ENCODE results near the gene WHRN.

WHRN gene

GRCh38 chr9:114433086-114433485, 72.2 kb downstream of the WHRN start:
- Mint-ChIP-seq H3K27me3 (ENCODE audit: low read depth, poor library complexity) (peaks cover 8% of the 10 kb centered on the region), H3K36me3 (ENCODE audit: low read depth) (no peaks in the 10 kb centered on the region), H3K9me3 (no peaks in the 10 kb centered on the region), H3K4me3 (no peak overlapping the region), H3K4me1 (no peaks in the 10 kb centered on the region), H3K27ac (no peak overlapping the region)
- no peak for DNase-seq
- no peak for TF ChIP-seq CTCF (IDR thresholded peaks at IDR 0.05)

GRCh38 chr9:114432323-114433067, 72.8 kb downstream of the WHRN start:
- no peaks in the 10 kb centered on the region for H3K4me1 Mint-ChIP-seq
- TF ChIP-seq CTCF (IDR thresholded peaks at IDR 0.05), result no peak
- DNase-seq, result no peak

GRCh38 chr9:114431770-114432169, 73.5 kb downstream of the WHRN start:
- no peak for TF ChIP-seq CTCF (IDR thresholded peaks at IDR 0.05)
- H3K4me1 Mint-ChIP-seq, result no peaks in the 10 kb centered on the region
- H3K9me3 Mint-ChIP-seq, result no peaks in the 10 kb centered on the region
- H3K36me3 Mint-ChIP-seq (ENCODE audit: low read depth), result no peaks in the 10 kb centered on the region
- no peak overlapping the region for H3K27ac Mint-ChIP-seq
- H3K27me3 Mint-ChIP-seq (ENCODE audit: low read depth, poor library complexity), result peaks cover 8% of the 10 kb centered on the region
- DNase-seq, result no peak
- H3K4me3 Mint-ChIP-seq, result no peak overlapping the region

More at GRCh38 chr9:114432323-114433067, 72.8 kb downstream of the WHRN start:
- no peak overlapping the region for H3K27ac Mint-ChIP-seq
- no peaks in the 10 kb centered on the region for H3K9me3 Mint-ChIP-seq
- H3K27me3 Mint-ChIP-seq (ENCODE audit: low read depth, poor library complexity), result peaks cover 8% of the 10 kb centered on the region
- no peaks in the 10 kb centered on the region for H3K36me3 Mint-ChIP-seq (ENCODE audit: low read depth)
- no peak overlapping the region for H3K4me3 Mint-ChIP-seq

- no peaks in the 10 kb centered on the region for H3K9me3 Mint-ChIP-seq
Measured at GRCh38 chr9:114431003-114431402, 74.3 kb downstream of the WHRN start.

GRCh38 chr9:114430457-114430856, 74.8 kb downstream of the WHRN start:
- no peaks in the 10 kb centered on the region for H3K9me3 Mint-ChIP-seq
- DNase-seq, result no peak
- H3K27me3 Mint-ChIP-seq (ENCODE audit: low read depth, poor library complexity), result peaks cover 8% of the 10 kb centered on the region
- no peak overlapping the region for H3K4me3 Mint-ChIP-seq
- no peak overlapping the region for H3K27ac Mint-ChIP-seq
- H3K36me3 Mint-ChIP-seq (ENCODE audit: low read depth), result no peaks in the 10 kb centered on the region
- no peaks in the 10 kb centered on the region for H3K4me1 Mint-ChIP-seq
- no peak for TF ChIP-seq CTCF (IDR thresholded peaks at IDR 0.05)

More at GRCh38 chr9:114431003-114431402, 74.3 kb downstream of the WHRN start:
- Mint-ChIP-seq H3K27me3 (ENCODE audit: low read depth, poor library complexity) (peaks cover 8% of the 10 kb centered on the region), H3K4me1 (no peaks in the 10 kb centered on the region), H3K27ac (no peak overlapping the region), H3K4me3 (no peak overlapping the region), H3K36me3 (ENCODE audit: low read depth) (no peaks in the 10 kb centered on the region)
- no peak for TF ChIP-seq CTCF (IDR thresholded peaks at IDR 0.05)
- DNase-seq, result no peak

GRCh38 chr9:114429488-114429887, 75.8 kb downstream of the WHRN start:
- Mint-ChIP-seq H3K27ac (no peak overlapping the region), H3K36me3 (ENCODE audit: low read depth) (no peaks in the 10 kb centered on the region), H3K9me3 (no peaks in the 10 kb centered on the region), H3K27me3 (ENCODE audit: low read depth, poor library complexity) (peaks cover 10% of the 10 kb centered on the region), H3K4me3 (no peak overlapping the region), H3K4me1 (no peaks in the 10 kb centered on the region)
- no peak for DNase-seq
- TF ChIP-seq CTCF (IDR thresholded peaks at IDR 0.05), result no peak

All from nephron progenitor cell (in vitro differentiated cells).